H1 (cell line): ENCODE measurements around the gene ATP2C1. TPM values are rescaled to one million over a fixed set of nuclear protein-coding genes. Genes with fewer than 3 reads are reported as not detected.

Source experiments
- CBX8 ChIP-seq: fragments of 300-800, 300-1000 bp; sonication (generic); IDR thresholded peaks from 2 replicates; pipeline ENCODE4 v1.7.1; 2016; ENCODE audit warnings: low read depth, low read length, borderline replicate concordance
- KDM1A ChIP-seq: fragments of 200-600, 300-600 bp; sonication (generic); IDR thresholded peaks from 2 replicates; pipeline ENCODE4 v1.7.1; 2016; ENCODE audit warnings: mild to moderate bottlenecking, low read length, borderline replicate concordance
- MAFK ChIP-seq: IDR thresholded peaks from 2 replicates; pipeline ENCODE4 v1.6.1; 2012; ENCODE audit warnings: low read depth, mild to moderate bottlenecking, improper control_type of control experiment, low read length
- polyA plus RNA-seq, 7 experiments: library from polyadenylated mRNA; depleted of rRNA in 3 of 7; stranded (reverse) in 5 of 7; unstranded in 2 of 7; fragments of >200 nt in 5 of 7; fragments of 200-250 nt in 2 of 7; gene quantifications; 1 replicate in 5 of 7; 2 replicates in 1 of 7; 4 replicates in 1 of 7; pipeline versions ENCODE4 v1.2.1 to v1.2.3, GENCODE V29; 2011 to 2013; ENCODE audit warnings: missing spikeins in 2 of 7, mixed read lengths in 2 of 7
- total RNA-seq: library from RNA; stranded (reverse); fragmentation: NEBNext Ultra II Directional; extraction: Animal tissue kit (Norgen Biotek cat#: 25700); gene quantifications from 2 replicates; pipeline ENCODE4 v1.2.1, GENCODE V29; 2021
- TF ChIP-seq, protein P1 (sequence below): fragments of 300-600 bp; sonication (generic); IDR thresholded peaks from 2 replicates; pipeline ENCODE4 v1.7.1; 2012; ENCODE audit warnings: low read length, moderate library complexity, mild to moderate bottlenecking, inconsistent platforms; ENCODE audit not compliant: insufficient replicate concordance

Gene ATP2C1
- total and polyA plus RNA-seq, 2 of the 8 experiments (the other 6 are each of a cell fraction or from before 2014, with no cell fraction given), result 50.7 to 68.5 TPM

DNA sequence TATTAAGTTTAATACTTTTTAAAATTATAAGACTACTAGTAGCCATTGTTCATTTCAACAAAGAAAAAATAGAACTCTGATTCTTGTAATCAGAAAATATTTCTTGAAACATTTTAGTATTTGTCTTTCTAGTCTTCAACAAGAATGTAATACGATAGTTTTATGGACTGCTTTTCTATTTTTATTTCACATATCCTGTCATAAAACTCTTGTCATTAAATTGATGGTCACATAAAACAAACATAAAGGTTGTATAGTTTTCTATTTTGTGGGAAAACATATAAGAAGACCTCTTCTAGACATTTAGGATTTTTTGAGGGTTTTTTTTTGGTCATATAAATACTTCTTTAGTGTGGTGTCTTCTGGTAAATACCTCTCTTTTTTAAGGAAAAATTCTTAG lies 62.4 kb downstream of the ATP2C1 start (continued):
- TF ChIP-seq, protein P1, sequence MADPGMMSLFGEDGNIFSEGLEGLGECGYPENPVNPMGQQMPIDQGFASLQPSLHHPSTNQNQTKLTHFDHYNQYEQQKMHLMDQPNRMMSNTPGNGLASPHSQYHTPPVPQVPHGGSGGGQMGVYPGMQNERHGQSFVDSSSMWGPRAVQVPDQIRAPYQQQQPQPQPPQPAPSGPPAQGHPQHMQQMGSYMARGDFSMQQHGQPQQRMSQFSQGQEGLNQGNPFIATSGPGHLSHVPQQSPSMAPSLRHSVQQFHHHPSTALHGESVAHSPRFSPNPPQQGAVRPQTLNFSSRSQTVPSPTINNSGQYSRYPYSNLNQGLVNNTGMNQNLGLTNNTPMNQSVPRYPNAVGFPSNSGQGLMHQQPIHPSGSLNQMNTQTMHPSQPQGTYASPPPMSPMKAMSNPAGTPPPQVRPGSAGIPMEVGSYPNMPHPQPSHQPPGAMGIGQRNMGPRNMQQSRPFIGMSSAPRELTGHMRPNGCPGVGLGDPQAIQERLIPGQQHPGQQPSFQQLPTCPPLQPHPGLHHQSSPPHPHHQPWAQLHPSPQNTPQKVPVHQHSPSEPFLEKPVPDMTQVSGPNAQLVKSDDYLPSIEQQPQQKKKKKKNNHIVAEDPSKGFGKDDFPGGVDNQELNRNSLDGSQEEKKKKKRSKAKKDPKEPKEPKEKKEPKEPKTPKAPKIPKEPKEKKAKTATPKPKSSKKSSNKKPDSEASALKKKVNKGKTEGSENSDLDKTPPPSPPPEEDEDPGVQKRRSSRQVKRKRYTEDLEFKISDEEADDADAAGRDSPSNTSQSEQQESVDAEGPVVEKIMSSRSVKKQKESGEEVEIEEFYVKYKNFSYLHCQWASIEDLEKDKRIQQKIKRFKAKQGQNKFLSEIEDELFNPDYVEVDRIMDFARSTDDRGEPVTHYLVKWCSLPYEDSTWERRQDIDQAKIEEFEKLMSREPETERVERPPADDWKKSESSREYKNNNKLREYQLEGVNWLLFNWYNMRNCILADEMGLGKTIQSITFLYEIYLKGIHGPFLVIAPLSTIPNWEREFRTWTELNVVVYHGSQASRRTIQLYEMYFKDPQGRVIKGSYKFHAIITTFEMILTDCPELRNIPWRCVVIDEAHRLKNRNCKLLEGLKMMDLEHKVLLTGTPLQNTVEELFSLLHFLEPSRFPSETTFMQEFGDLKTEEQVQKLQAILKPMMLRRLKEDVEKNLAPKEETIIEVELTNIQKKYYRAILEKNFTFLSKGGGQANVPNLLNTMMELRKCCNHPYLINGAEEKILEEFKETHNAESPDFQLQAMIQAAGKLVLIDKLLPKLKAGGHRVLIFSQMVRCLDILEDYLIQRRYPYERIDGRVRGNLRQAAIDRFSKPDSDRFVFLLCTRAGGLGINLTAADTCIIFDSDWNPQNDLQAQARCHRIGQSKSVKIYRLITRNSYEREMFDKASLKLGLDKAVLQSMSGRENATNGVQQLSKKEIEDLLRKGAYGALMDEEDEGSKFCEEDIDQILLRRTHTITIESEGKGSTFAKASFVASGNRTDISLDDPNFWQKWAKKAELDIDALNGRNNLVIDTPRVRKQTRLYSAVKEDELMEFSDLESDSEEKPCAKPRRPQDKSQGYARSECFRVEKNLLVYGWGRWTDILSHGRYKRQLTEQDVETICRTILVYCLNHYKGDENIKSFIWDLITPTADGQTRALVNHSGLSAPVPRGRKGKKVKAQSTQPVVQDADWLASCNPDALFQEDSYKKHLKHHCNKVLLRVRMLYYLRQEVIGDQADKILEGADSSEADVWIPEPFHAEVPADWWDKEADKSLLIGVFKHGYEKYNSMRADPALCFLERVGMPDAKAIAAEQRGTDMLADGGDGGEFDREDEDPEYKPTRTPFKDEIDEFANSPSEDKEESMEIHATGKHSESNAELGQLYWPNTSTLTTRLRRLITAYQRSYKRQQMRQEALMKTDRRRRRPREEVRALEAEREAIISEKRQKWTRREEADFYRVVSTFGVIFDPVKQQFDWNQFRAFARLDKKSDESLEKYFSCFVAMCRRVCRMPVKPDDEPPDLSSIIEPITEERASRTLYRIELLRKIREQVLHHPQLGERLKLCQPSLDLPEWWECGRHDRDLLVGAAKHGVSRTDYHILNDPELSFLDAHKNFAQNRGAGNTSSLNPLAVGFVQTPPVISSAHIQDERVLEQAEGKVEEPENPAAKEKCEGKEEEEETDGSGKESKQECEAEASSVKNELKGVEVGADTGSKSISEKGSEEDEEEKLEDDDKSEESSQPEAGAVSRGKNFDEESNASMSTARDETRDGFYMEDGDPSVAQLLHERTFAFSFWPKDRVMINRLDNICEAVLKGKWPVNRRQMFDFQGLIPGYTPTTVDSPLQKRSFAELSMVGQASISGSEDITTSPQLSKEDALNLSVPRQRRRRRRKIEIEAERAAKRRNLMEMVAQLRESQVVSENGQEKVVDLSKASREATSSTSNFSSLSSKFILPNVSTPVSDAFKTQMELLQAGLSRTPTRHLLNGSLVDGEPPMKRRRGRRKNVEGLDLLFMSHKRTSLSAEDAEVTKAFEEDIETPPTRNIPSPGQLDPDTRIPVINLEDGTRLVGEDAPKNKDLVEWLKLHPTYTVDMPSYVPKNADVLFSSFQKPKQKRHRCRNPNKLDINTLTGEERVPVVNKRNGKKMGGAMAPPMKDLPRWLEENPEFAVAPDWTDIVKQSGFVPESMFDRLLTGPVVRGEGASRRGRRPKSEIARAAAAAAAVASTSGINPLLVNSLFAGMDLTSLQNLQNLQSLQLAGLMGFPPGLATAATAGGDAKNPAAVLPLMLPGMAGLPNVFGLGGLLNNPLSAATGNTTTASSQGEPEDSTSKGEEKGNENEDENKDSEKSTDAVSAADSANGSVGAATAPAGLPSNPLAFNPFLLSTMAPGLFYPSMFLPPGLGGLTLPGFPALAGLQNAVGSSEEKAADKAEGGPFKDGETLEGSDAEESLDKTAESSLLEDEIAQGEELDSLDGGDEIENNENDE, result no peak
- TF ChIP-seq MAFK (no peak), CBX8 (no peak), KDM1A (no peak)
